ENCODE data around the gene TYRO3. TPM values are rescaled to one million over a fixed set of nuclear protein-coding genes. Genes with fewer than 3 reads are reported as not detected.

Gene TYRO3
- total RNA-seq, 2 donors from 2014 or later: 5.2 to 99.6 TPM

DNA sequence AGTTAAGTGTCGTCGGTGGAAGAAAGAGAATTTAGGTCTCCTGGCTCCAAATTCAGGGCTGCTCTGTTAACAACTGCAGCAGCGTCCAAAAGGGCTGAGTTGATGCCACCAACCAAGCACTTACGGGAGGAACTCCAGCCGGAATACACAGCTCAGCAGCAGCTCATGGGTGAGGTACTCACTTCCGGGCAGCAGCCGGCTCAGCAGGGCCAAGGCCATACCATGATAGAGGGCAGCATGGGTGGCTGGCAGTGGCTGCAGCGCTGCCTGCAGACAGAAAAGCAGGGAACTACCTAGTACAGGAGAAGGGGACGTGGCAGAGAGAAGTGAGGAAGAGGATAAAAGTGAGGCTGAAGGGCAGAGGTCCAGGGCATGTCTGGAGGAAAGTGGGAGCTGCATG lies 37.4 kb upstream of the TYRO3 start:
- DNase-seq (ENCODE audit: low spot score): no peak
- Histone ChIP-seq H3K27ac (no peak overlapping the region), H3K4me1 (replicated peaks) (no peaks in the 10 kb centered on the region), H3K36me3 (peaks cover 0 to 5% of the 10 kb centered on the region in 2 donors), H3K4me3 (no peak overlapping the region), H3K9me3 (no peaks in the 10 kb centered on the region), H3K27me3 (replicated peaks; ENCODE audit: insufficient read depth) (no peaks in the 10 kb centered on the region)
- intact Hi-C loops (cut with DNase I): no loop called here
- 85% methylated on average over 9 of the region's 9 CpGs for WGBS
- TF ChIP-seq POLR2AphosphoS5 (IDR thresholded peaks at IDR 0.05) (no peak), POLR2A (IDR thresholded peaks at IDR 0.05) (no peak)
- TF ChIP-seq, protein P1, sequence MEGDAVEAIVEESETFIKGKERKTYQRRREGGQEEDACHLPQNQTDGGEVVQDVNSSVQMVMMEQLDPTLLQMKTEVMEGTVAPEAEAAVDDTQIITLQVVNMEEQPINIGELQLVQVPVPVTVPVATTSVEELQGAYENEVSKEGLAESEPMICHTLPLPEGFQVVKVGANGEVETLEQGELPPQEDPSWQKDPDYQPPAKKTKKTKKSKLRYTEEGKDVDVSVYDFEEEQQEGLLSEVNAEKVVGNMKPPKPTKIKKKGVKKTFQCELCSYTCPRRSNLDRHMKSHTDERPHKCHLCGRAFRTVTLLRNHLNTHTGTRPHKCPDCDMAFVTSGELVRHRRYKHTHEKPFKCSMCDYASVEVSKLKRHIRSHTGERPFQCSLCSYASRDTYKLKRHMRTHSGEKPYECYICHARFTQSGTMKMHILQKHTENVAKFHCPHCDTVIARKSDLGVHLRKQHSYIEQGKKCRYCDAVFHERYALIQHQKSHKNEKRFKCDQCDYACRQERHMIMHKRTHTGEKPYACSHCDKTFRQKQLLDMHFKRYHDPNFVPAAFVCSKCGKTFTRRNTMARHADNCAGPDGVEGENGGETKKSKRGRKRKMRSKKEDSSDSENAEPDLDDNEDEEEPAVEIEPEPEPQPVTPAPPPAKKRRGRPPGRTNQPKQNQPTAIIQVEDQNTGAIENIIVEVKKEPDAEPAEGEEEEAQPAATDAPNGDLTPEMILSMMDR (IDR thresholded peaks at IDR 0.05): no peak

DNA sequence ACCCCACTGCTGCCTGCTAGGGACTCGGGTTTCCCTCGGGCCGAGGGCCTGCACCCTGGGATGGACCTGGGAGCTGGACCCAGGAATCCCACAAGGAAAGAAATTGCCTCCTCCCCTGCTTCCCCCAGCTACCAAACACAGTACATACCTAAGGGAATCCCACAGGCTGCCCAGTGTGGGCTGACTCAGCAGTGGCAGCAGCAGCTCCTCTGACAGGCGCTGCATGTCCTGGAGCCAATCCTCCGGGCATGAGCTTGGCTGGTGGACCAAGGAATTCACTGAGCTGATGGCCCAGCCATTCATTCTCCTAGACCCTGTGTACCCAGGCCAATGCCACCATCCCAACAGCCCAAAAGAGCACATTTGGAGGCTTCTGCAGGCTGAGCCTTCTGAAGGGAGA lies 35.9 kb upstream of the TYRO3 start:
- intact Hi-C loops (cut with DNase I): no loop called here
- Histone ChIP-seq H3K9me3 (no peaks in the 10 kb centered on the region), H3K4me3 (no peak overlapping the region), H3K27ac (no peak overlapping the region), H3K27me3 (replicated peaks; ENCODE audit: insufficient read depth) (no peaks in the 10 kb centered on the region), H3K36me3 (peaks cover 0 to 19% of the 10 kb centered on the region in 2 donors), H3K4me1 (replicated peaks) (no peaks in the 10 kb centered on the region)
- no peak for DNase-seq (ENCODE audit: low spot score)
- TF ChIP-seq POLR2AphosphoS5 (IDR thresholded peaks at IDR 0.05): no peak
- TF ChIP-seq POLR2A (IDR thresholded peaks at IDR 0.05): no peak
- TF ChIP-seq, protein P1 (IDR thresholded peaks at IDR 0.05): no peak
- 94% methylated on average over 5 of the region's 5 CpGs for WGBS

DNA sequence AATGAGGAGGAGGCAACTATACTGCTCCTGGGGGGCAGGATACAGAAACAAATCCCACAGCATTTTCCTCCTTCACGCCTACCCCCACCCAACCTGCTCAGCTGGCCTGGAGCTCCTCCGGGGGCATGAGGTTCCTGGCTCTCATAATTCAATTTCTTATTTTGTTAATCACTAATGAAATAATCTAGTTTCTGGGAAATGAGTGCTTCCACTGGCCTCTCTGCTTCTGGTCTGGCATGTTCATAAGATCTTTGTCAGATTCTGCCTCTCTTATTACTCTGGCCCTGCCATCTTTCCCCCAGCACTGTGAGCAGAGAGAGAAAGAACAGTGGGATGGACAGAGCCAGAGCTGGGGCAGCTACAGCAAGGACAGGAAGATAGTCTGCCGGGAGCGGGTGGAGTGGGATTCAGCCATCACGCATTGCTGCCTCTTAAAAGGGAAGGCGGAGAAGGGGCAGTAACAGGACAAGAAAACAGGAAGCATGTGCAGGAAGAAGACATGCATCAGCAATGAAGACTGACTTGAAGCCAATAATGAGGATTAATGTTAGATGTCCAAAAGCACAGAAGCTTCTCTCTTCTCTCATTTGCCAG lies 28.6 kb upstream of the TYRO3 start:
- WGBS: 88% methylated on average over 6 of the region's 6 CpGs
- intact Hi-C loops (cut with DNase I): no loop called here
- no peak overlapping the region for H3K27ac ChIP-seq
- H3K9me3 ChIP-seq: no peaks in the 10 kb centered on the region
- H3K36me3 ChIP-seq: peaks cover 4 to 32% of the 10 kb centered on the region in 2 donors
- H3K4me1 ChIP-seq (replicated peaks): no peaks in the 10 kb centered on the region
- no peak overlapping the region for H3K4me3 ChIP-seq
- TF ChIP-seq POLR2A (IDR thresholded peaks at IDR 0.05): no peak
- TF ChIP-seq, protein P1 (IDR thresholded peaks at IDR 0.05): no peak
- TF ChIP-seq POLR2AphosphoS5 (IDR thresholded peaks at IDR 0.05): no peak
- H3K27me3 ChIP-seq (replicated peaks; ENCODE audit: insufficient read depth): no peaks in the 10 kb centered on the region
- DNase-seq (ENCODE audit: low spot score): no peak

DNA sequence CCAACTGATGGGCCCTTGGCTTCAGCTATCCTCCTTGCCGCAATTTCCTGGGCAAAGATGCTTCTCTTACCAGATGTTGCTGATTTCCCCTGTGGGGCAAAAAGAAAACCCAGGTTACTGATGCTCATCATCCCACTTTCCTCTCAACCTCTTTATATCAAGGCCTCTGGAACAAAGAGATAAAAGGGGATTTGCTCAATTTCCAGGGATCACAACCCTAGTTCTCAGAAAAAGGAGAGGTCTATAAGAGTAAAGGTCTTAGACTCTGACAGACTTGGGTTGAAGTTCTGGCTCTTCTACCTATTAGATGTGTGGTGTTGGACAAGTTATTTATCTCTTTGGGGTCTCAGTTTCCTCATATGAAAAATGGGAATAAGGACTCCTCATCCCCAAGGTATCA lies 23.5 kb upstream of the TYRO3 start:
- H3K36me3 ChIP-seq: peaks cover 0 to 9% of the 10 kb centered on the region in 2 donors
- no peak overlapping the region for H3K27ac ChIP-seq
- no peak overlapping the region for H3K4me3 ChIP-seq
- intact Hi-C loops (cut with DNase I): no loop called here
- TF ChIP-seq, protein P1 (IDR thresholded peaks at IDR 0.05): no peak
- no peak for TF ChIP-seq POLR2AphosphoS5 (IDR thresholded peaks at IDR 0.05)
- TF ChIP-seq POLR2A (IDR thresholded peaks at IDR 0.05): no peak
- DNase-seq (ENCODE audit: low spot score): no peak
- H3K9me3 ChIP-seq: no peaks in the 10 kb centered on the region
- no peaks in the 10 kb centered on the region for H3K4me1 ChIP-seq (replicated peaks)
- 95% methylated on average over 1 of the region's 1 CpG for WGBS
- H3K27me3 ChIP-seq (replicated peaks; ENCODE audit: insufficient read depth): no peaks in the 10 kb centered on the region

DNA sequence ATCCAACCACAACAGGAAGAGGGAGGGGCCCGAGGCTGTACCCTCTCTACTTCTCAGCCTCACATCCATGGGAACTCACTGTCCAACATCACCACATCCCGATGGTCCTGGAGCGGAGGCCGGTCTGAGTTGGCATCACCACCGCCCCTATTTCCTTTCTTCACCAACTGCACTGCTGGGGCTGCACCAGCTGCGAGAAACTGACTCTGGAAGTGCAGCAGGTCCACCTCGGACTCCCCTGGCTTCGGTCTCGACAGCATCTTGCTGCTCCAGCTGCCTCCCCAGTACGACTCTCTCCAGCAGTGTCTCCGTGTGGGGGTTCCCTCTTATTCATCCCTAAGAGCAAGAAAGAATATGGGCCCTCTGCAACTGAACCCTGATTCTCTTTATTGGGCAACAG lies 22.1 kb upstream of the TYRO3 start:
- 93% methylated on average over 11 of the region's 11 CpGs for WGBS
- no peak for TF ChIP-seq POLR2A (IDR thresholded peaks at IDR 0.05)
- TF ChIP-seq, protein P1 (IDR thresholded peaks at IDR 0.05): no peak
- no peak for TF ChIP-seq POLR2AphosphoS5 (IDR thresholded peaks at IDR 0.05)
- Histone ChIP-seq H3K27ac (no peak overlapping the region), H3K27me3 (replicated peaks; ENCODE audit: insufficient read depth) (no peaks in the 10 kb centered on the region), H3K36me3 (peaks cover 0 to 9% of the 10 kb centered on the region in 2 donors), H3K4me3 (no peak overlapping the region), H3K4me1 (replicated peaks) (no peaks in the 10 kb centered on the region), H3K9me3 (no peaks in the 10 kb centered on the region)
- intact Hi-C loops (cut with DNase I): no loop called here
- DNase-seq (ENCODE audit: low spot score): no peak
